Measurements from ENCODE around the gene C2CD3. TPM values are rescaled to one million over a fixed set of nuclear protein-coding genes. Genes with fewer than 3 reads are reported as not detected.
"Not testable (repeated sequence)": the region's sequence is repeated elsewhere in the genome, so short reads cannot be mapped to it uniquely, and the experiment has no call there.

C2CD3 gene
- total RNA-seq, 1 donor from 2014 or later = 33.1 TPM

- Mint-ChIP-seq H3K36me3 (ENCODE audit: low read depth) (peaks cover 60% of the 10 kb centered on the region), H3K9me3 (peaks cover under 1% of the 10 kb centered on the region), H3K4me1 (ENCODE audit: low read depth) (peaks cover 7% of the 10 kb centered on the region), H3K27ac (no peak overlapping the region), H3K27me3 (ENCODE audit: low read depth) (no peaks in the 10 kb centered on the region), H3K4me3 (ENCODE audit: low read depth) (no peak overlapping the region)
- no peak for DNase-seq (ENCODE audit: low spot score)
- intact Hi-C loops (cut with micrococcal nuclease) = no loop called here
Observed at GRCh38 chr11:74069146-74070046, 101.4 kb downstream of the C2CD3 start.

- H3K4me3 Mint-ChIP-seq (ENCODE audit: low read depth); H3K4me1 Mint-ChIP-seq (ENCODE audit: low read depth); H3K9me3 Mint-ChIP-seq; H3K27me3 Mint-ChIP-seq (ENCODE audit: low read depth); H3K27ac Mint-ChIP-seq; intact Hi-C loops (cut with micrococcal nuclease); DNase-seq (ENCODE audit: low spot score): not testable (repeated sequence)
- peaks cover 64% of the 10 kb centered on the region for H3K36me3 Mint-ChIP-seq (ENCODE audit: low read depth)
Observed at GRCh38 chr11:74066663-74067062, 104.1 kb downstream of the C2CD3 start.

GRCh38 chr11:74065534-74065933 lies 105.3 kb downstream of the C2CD3 start:
- DNase-seq (ENCODE audit: low spot score); H3K4me3 Mint-ChIP-seq (ENCODE audit: low read depth); H3K4me1 Mint-ChIP-seq (ENCODE audit: low read depth); H3K27me3 Mint-ChIP-seq (ENCODE audit: low read depth); intact Hi-C loops (cut with micrococcal nuclease); H3K27ac Mint-ChIP-seq: not testable (repeated sequence)
- H3K9me3 Mint-ChIP-seq = peaks cover 10% of the 10 kb centered on the region
- H3K36me3 Mint-ChIP-seq (ENCODE audit: low read depth) = peaks cover 65% of the 10 kb centered on the region

GRCh38 chr11:74063628-74064027 lies 107.2 kb downstream of the C2CD3 start:
- H3K27ac Mint-ChIP-seq; H3K27me3 Mint-ChIP-seq (ENCODE audit: low read depth); H3K4me1 Mint-ChIP-seq (ENCODE audit: low read depth); DNase-seq (ENCODE audit: low spot score); intact Hi-C loops (cut with micrococcal nuclease); H3K4me3 Mint-ChIP-seq (ENCODE audit: low read depth): not testable (repeated sequence)
- peaks cover 69% of the 10 kb centered on the region for H3K36me3 Mint-ChIP-seq (ENCODE audit: low read depth)
- peaks cover 10% of the 10 kb centered on the region for H3K9me3 Mint-ChIP-seq

- H3K27me3 Mint-ChIP-seq (ENCODE audit: low read depth); H3K4me3 Mint-ChIP-seq (ENCODE audit: low read depth); intact Hi-C loops (cut with micrococcal nuclease); DNase-seq (ENCODE audit: low spot score); H3K27ac Mint-ChIP-seq: not testable (repeated sequence)
- peaks cover 12% of the 10 kb centered on the region for H3K4me1 Mint-ChIP-seq (ENCODE audit: low read depth)
- peaks cover 10% of the 10 kb centered on the region for H3K9me3 Mint-ChIP-seq
- H3K36me3 Mint-ChIP-seq (ENCODE audit: low read depth) = peaks cover 70% of the 10 kb centered on the region
Observed at GRCh38 chr11:74061599-74061998, 109.2 kb downstream of the C2CD3 start.

- H3K36me3 Mint-ChIP-seq (ENCODE audit: low read depth) = peaks cover 50% of the 10 kb centered on the region
- intact Hi-C loops (cut with micrococcal nuclease) = no loop called here
- no peak for DNase-seq (ENCODE audit: low spot score)
- peaks cover 14% of the 10 kb centered on the region for H3K4me1 Mint-ChIP-seq (ENCODE audit: low read depth)
- H3K27ac Mint-ChIP-seq = no peak overlapping the region
- H3K27me3 Mint-ChIP-seq (ENCODE audit: low read depth) = no peaks in the 10 kb centered on the region
- peaks cover 5% of the 10 kb centered on the region for H3K9me3 Mint-ChIP-seq
- no peak overlapping the region for H3K4me3 Mint-ChIP-seq (ENCODE audit: low read depth)
Observed at GRCh38 chr11:74057249-74058151, 113.3 kb downstream of the C2CD3 start.

GRCh38 chr11:74055938-74056337 lies 114.9 kb downstream of the C2CD3 start:
- Mint-ChIP-seq H3K36me3 (ENCODE audit: low read depth) (peaks cover 41% of the 10 kb centered on the region), H3K4me3 (ENCODE audit: low read depth) (no peak overlapping the region), H3K27ac (no peak overlapping the region), H3K27me3 (ENCODE audit: low read depth) (no peaks in the 10 kb centered on the region), H3K9me3 (peaks cover 3% of the 10 kb centered on the region), H3K4me1 (ENCODE audit: low read depth) (peaks cover 8% of the 10 kb centered on the region)
- DNase-seq (ENCODE audit: low spot score) = no peak
- intact Hi-C loops (cut with micrococcal nuclease) = no loop called here

GRCh38 chr11:74050465-74050864 lies 120.3 kb downstream of the C2CD3 start:
- peaks cover 16% of the 10 kb centered on the region for H3K36me3 Mint-ChIP-seq (ENCODE audit: low read depth)
- H3K4me3 Mint-ChIP-seq (ENCODE audit: low read depth) = no peak overlapping the region
- H3K9me3 Mint-ChIP-seq = no peaks in the 10 kb centered on the region
- intact Hi-C loops (cut with micrococcal nuclease) = no loop called here
- H3K27ac Mint-ChIP-seq = no peak overlapping the region
- no peaks in the 10 kb centered on the region for H3K4me1 Mint-ChIP-seq (ENCODE audit: low read depth)
- H3K27me3 Mint-ChIP-seq (ENCODE audit: low read depth) = no peaks in the 10 kb centered on the region
- no peak for DNase-seq (ENCODE audit: low spot score)

GRCh38 chr11:74048993-74049392 lies 121.8 kb downstream of the C2CD3 start:
- no peak overlapping the region for H3K27ac Mint-ChIP-seq
- peaks cover 1% of the 10 kb centered on the region for H3K4me1 Mint-ChIP-seq (ENCODE audit: low read depth)
- peaks cover 21% of the 10 kb centered on the region for H3K36me3 Mint-ChIP-seq (ENCODE audit: low read depth)
- intact Hi-C loops (cut with micrococcal nuclease) = no loop called here
- no peak overlapping the region for H3K4me3 Mint-ChIP-seq (ENCODE audit: low read depth)
- H3K27me3 Mint-ChIP-seq (ENCODE audit: low read depth) = no peaks in the 10 kb centered on the region
- no peak for DNase-seq (ENCODE audit: low spot score)
- H3K9me3 Mint-ChIP-seq = no peaks in the 10 kb centered on the region

- Mint-ChIP-seq H3K27me3 (ENCODE audit: low read depth) (no peaks in the 10 kb centered on the region), H3K9me3 (no peaks in the 10 kb centered on the region), H3K36me3 (ENCODE audit: low read depth) (peaks cover 39% of the 10 kb centered on the region)
Observed at GRCh38 chr11:74044538-74044937, 126.3 kb downstream of the C2CD3 start.

GRCh38 chr11:74043450-74043849 lies 127.4 kb downstream of the C2CD3 start:
- H3K36me3 Mint-ChIP-seq (ENCODE audit: low read depth) = peaks cover 42% of the 10 kb centered on the region
- no peaks in the 10 kb centered on the region for H3K9me3 Mint-ChIP-seq
- DNase-seq (ENCODE audit: low spot score) = no peak
- H3K27me3 Mint-ChIP-seq (ENCODE audit: low read depth) = no peaks in the 10 kb centered on the region
- no peak overlapping the region for H3K27ac Mint-ChIP-seq
- H3K4me1 Mint-ChIP-seq (ENCODE audit: low read depth) = peaks cover 4% of the 10 kb centered on the region
- no peak overlapping the region for H3K4me3 Mint-ChIP-seq (ENCODE audit: low read depth)
- intact Hi-C loops (cut with micrococcal nuclease) = no loop called here

More at GRCh38 chr11:74044538-74044937, 126.3 kb downstream of the C2CD3 start:
- DNase-seq (ENCODE audit: low spot score) = no peak
- Mint-ChIP-seq H3K4me3 (ENCODE audit: low read depth) (no peak overlapping the region), H3K4me1 (ENCODE audit: low read depth) (peaks cover 4% of the 10 kb centered on the region), H3K27ac (no peak overlapping the region)
- intact Hi-C loops (cut with micrococcal nuclease) = no loop called here

- H3K36me3 Mint-ChIP-seq (ENCODE audit: low read depth) = peaks cover 50% of the 10 kb centered on the region
- no peaks in the 10 kb centered on the region for H3K9me3 Mint-ChIP-seq
- intact Hi-C loops (cut with micrococcal nuclease) = no loop called here
- H3K27ac Mint-ChIP-seq = no peak overlapping the region
- peaks cover 2% of the 10 kb centered on the region for H3K4me1 Mint-ChIP-seq (ENCODE audit: low read depth)
- no peak for DNase-seq (ENCODE audit: low spot score)
- no peak overlapping the region for H3K4me3 Mint-ChIP-seq (ENCODE audit: low read depth)
- H3K27me3 Mint-ChIP-seq (ENCODE audit: low read depth) = no peaks in the 10 kb centered on the region
Observed at GRCh38 chr11:74037309-74037708, 133.5 kb downstream of the C2CD3 start.

GRCh38 chr11:74035264-74035663 lies 135.5 kb downstream of the C2CD3 start:
- Mint-ChIP-seq H3K4me1 (ENCODE audit: low read depth) (peaks cover 17% of the 10 kb centered on the region), H3K36me3 (ENCODE audit: low read depth) (peaks cover 54% of the 10 kb centered on the region), H3K9me3 (no peaks in the 10 kb centered on the region), H3K27ac (no peak overlapping the region), H3K4me3 (ENCODE audit: low read depth) (no peak overlapping the region), H3K27me3 (ENCODE audit: low read depth) (no peaks in the 10 kb centered on the region)
- intact Hi-C loops (cut with micrococcal nuclease) = no loop called here
- DNase-seq (ENCODE audit: low spot score) = no peak
